PC-3 (cell line): ENCODE data around the gene RPL29. TPM values are rescaled to one million over a fixed set of nuclear protein-coding genes. Genes with fewer than 3 reads are reported as not detected.

Source experiments
- ATAC-seq: fragments of 200-7000 bp; cut with Tn5 transposase; 2 replicates; pipeline ENCODE4 v1.9.1; 2020; ENCODE audit warnings: mild to moderate bottlenecking, moderate library complexity
- BruUV-seq: library from RNA; stranded (reverse); fragments of 400-500 nt; replicated peaks from 2 replicates; lab custom pipeline; 2021; lab: Mats Ljungman, UMichigan
- CTCF ChIA-PET: fragments of 300-600 bp; sonication (Branson Sonifier 250); formaldehyde crosslinking; loops from one replicate; lab custom pipeline; 2022; ENCODE audit warnings: antibody characterized with exemption; lab: Charles Lee
- POLR2A ChIA-PET: fragments of 300-600 bp; sonication (Branson Sonifier 250); formaldehyde crosslinking; loops from one replicate; lab custom pipeline; 2022; ENCODE audit warnings: antibody characterized with exemption; ENCODE audit not compliant: unreplicated experiment; lab: Charles Lee
- DNase-seq: peaks from one replicate; pipeline ENCODE4 v3.0.0-alpha.2; 2015
- H2AFZ ChIP-seq: fragments of 300-600 bp; sonication (generic); 2 replicates; pipeline ENCODE4 v1.6.0; 2016; ENCODE audit warnings: antibody characterized with exemption, low read length
- H3F3A ChIP-seq: fragments of 300-600 bp; sonication (generic); one replicate; pipeline ENCODE4 v1.6.0; 2017; ENCODE audit warnings: antibody characterized with exemption, low read length, control low read depth, mild to moderate bottlenecking; ENCODE audit not compliant: unreplicated experiment
- H3K27ac ChIP-seq: fragments of 300-600 bp; sonication (generic); 2 replicates; pipeline ENCODE4 v1.5.1; 2016; ENCODE audit warnings: mild to moderate bottlenecking, low read length
- H3K27me3 ChIP-seq: fragments of 300-600 bp; sonication (generic); 2 replicates; pipeline ENCODE4 v1.6.1; 2016; ENCODE audit warnings: low read length, mixed read lengths
- H3K36me3 ChIP-seq: fragments of 300-600 bp; sonication (generic); 2 replicates; pipeline ENCODE4 v1.6.1; 2016; ENCODE audit warnings: low read depth, mixed run types, low read length, mixed read lengths
- H3K4me1 ChIP-seq: fragments of 300-600 bp; sonication (generic); 2 replicates; pipeline ENCODE4 v1.5.1; 2016; ENCODE audit warnings: low read length; ENCODE audit not compliant: insufficient read depth
- H3K4me2 ChIP-seq: fragments of 300-600 bp; sonication (generic); 2 replicates; pipeline ENCODE4 v1.6.0; 2016; ENCODE audit warnings: low read length
- H3K4me3 ChIP-seq: fragments of 300-600 bp; sonication (generic); 2 replicates; pipeline ENCODE4 v1.5.1; 2016; ENCODE audit warnings: mild to moderate bottlenecking, low read length, mixed read lengths
- H3K79me2 ChIP-seq: fragments of 300-600 bp; sonication (generic); 2 replicates; pipeline ENCODE4 v1.6.1; 2017; ENCODE audit warnings: low read length, mixed read lengths
- H3K9ac ChIP-seq: fragments of 300-600 bp; sonication (generic); 2 replicates; pipeline ENCODE4 v1.6.0; 2016; ENCODE audit warnings: mild to moderate bottlenecking, low read length
- H3K9me2 ChIP-seq: fragments of 300-600 bp; sonication (generic); replicated peaks from 2 replicates; pipeline ENCODE4 v1.6.1; 2016; ENCODE audit warnings: mixed run types, low read length, mixed read lengths
- H3K9me3 ChIP-seq: fragments of 300-600 bp; sonication (generic); 2 replicates; pipeline ENCODE4 v1.6.1; 2016; ENCODE audit warnings: low read length, mixed read lengths
- H4K20me1 ChIP-seq: fragments of 300-600 bp; sonication (generic); 2 replicates; pipeline ENCODE4 v1.6.1; 2016; ENCODE audit warnings: low read length, mixed read lengths
- EZH2 ChIP-seq: fragments of 300-600 bp; sonication (generic); IDR thresholded peaks from one replicate; pipeline ENCODE4 v1.6.1; 2017; ENCODE audit warnings: antibody characterized with exemption, mild to moderate bottlenecking, low read length; ENCODE audit not compliant: unreplicated experiment
- EZH2phosphoT487 ChIP-seq: fragments of 300-600 bp; sonication (generic); IDR thresholded peaks from 2 replicates; pipeline ENCODE4 v1.6.1; 2018; ENCODE audit warnings: mild to moderate bottlenecking, antibody characterized with exemption, low read length, borderline replicate concordance
- intact Hi-C: fragments of 100-400 bp; cut with micrococcal nuclease; formaldehyde crosslinking; loops from 2 replicates; pipeline ENCODE4 v1.9.0; 2023
- total RNA-seq: library from RNA; depleted of rRNA; stranded (reverse); fragments of >200 nt; gene quantifications from 2 replicates; pipeline ENCODE4 v1.2.3, GENCODE V29; 2014
- TF ChIP-seq, protein P1 (sequence below): fragments of 300-600 bp; sonication (generic); conservative IDR thresholded peaks from 2 replicates; pipeline ENCODE4 v1.5.1; 2017; ENCODE audit warnings: antibody characterized with exemption, low read depth, mild to moderate bottlenecking, low read length

RPL29 gene
- total RNA-seq, 1 experiment from 2014 or later: 1,807 TPM

- H3K36me3 ChIP-seq: no peaks in the 10 kb centered on the region
- TF ChIP-seq, protein P1, sequence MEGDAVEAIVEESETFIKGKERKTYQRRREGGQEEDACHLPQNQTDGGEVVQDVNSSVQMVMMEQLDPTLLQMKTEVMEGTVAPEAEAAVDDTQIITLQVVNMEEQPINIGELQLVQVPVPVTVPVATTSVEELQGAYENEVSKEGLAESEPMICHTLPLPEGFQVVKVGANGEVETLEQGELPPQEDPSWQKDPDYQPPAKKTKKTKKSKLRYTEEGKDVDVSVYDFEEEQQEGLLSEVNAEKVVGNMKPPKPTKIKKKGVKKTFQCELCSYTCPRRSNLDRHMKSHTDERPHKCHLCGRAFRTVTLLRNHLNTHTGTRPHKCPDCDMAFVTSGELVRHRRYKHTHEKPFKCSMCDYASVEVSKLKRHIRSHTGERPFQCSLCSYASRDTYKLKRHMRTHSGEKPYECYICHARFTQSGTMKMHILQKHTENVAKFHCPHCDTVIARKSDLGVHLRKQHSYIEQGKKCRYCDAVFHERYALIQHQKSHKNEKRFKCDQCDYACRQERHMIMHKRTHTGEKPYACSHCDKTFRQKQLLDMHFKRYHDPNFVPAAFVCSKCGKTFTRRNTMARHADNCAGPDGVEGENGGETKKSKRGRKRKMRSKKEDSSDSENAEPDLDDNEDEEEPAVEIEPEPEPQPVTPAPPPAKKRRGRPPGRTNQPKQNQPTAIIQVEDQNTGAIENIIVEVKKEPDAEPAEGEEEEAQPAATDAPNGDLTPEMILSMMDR: no peak
- no peak for TF ChIP-seq EZH2
- TF ChIP-seq EZH2phosphoT487: no peak
- POLR2A ChIA-PET: no interaction called here
- no peaks in the 10 kb centered on the region for H4K20me1 ChIP-seq
- H3K27me3 ChIP-seq: no peaks in the 10 kb centered on the region
- DNase-seq: no peak
- peaks cover 23% of the 10 kb centered on the region for H3K79me2 ChIP-seq
- no peak overlapping the region for H2AFZ ChIP-seq
- intact Hi-C loops: no loop called here
- H3K4me2 ChIP-seq: no peak overlapping the region
- no peaks in the 10 kb centered on the region for H3F3A ChIP-seq
- no peak overlapping the region for H3K4me3 ChIP-seq
- no peaks in the 10 kb centered on the region for H3K9me3 ChIP-seq
- H3K27ac ChIP-seq: no peak overlapping the region
- H3K4me1 ChIP-seq: peaks cover 27% of the 10 kb centered on the region
- no peak overlapping the region for H3K9ac ChIP-seq
- CTCF ChIA-PET: no interaction called here
- BruUV-seq: no TSS peak
- no peaks in the 10 kb centered on the region for H3K9me2 ChIP-seq
- ATAC-seq: no peak
Measured at GRCh38 chr3:51977446-51978142, 18.1 kb downstream of the RPL29 start.

GRCh38 chr3:51975852-51976549 lies 19.7 kb downstream of the RPL29 start:
- POLR2A ChIA-PET: no interaction called here
- H3K79me2 ChIP-seq: peaks cover 32% of the 10 kb centered on the region
- no peak for ATAC-seq
- H3K27me3 ChIP-seq: no peaks in the 10 kb centered on the region
- TF ChIP-seq, protein P1: peak; percentile 29; the same call in 1 of the 2 replicates
- TF ChIP-seq EZH2 (no peak), EZH2phosphoT487 (no peak)
- intact Hi-C loops: loop anchor here (2.0 kb wide), 1 partner anchor 23 kb away; no protein-coding TSS in a partner anchor
- H3K36me3 ChIP-seq: no peaks in the 10 kb centered on the region
- H3K9ac ChIP-seq: no peak overlapping the region
- H2AFZ ChIP-seq: peak overlapping the region; percentile 99
- no peaks in the 10 kb centered on the region for H3K9me3 ChIP-seq
- DNase-seq: peak; percentile 37
- CTCF ChIA-PET: no interaction called here
- H3K9me2 ChIP-seq: no peaks in the 10 kb centered on the region
- H4K20me1 ChIP-seq: no peaks in the 10 kb centered on the region
- H3K4me2 ChIP-seq: peak overlapping the region; percentile 100
- H3K27ac ChIP-seq: no peak overlapping the region
- peak overlapping the region; percentile 99 for H3K4me3 ChIP-seq
- H3K4me1 ChIP-seq: peaks cover 23% of the 10 kb centered on the region
- BruUV-seq: no TSS peak
- no peaks in the 10 kb centered on the region for H3F3A ChIP-seq
